WTC11 (cell line): Measurements from ENCODE around the gene CCDC201.
"Not testable (repeated sequence)": the region's sequence is repeated elsewhere in the genome, so short reads cannot be mapped to it uniquely, and the experiment has no call there.

ENCODE experiments used
- NFE2L1 ChIP-seq: sonication (generic); formaldehyde crosslinking; IDR thresholded peaks from 2 replicates; pipeline ENCODE4 v1.8.1; 2023; ENCODE audit warnings: missing genetic modification reagents
- SP1 ChIP-seq: sonication (generic); formaldehyde crosslinking; conservative IDR thresholded peaks from 2 replicates; pipeline ENCODE4 v1.8.1; 2022; ENCODE audit warnings: missing genetic modification reagents
- TF ChIP-seq, protein P1 (sequence below): sonication (generic); formaldehyde crosslinking; conservative IDR thresholded peaks from 2 replicates; pipeline ENCODE4 v1.8.1; 2022; ENCODE audit warnings: mild to moderate bottlenecking, missing genetic modification reagents
- TF ChIP-seq, protein P2 (sequence below): fragments of 200-600 bp; IDR thresholded peaks from 2 replicates; pipeline ENCODE4 v1.8.0; 2022; ENCODE audit warnings: antibody characterized with exemption
- TF ChIP-seq, protein P3 (sequence below): sonication (generic); formaldehyde crosslinking; IDR thresholded peaks from 2 replicates; pipeline ENCODE4 v1.8.0; 2022; ENCODE audit warnings: mild to moderate bottlenecking, missing genetic modification reagents
- TF ChIP-seq, protein P4 (sequence below): sonication (generic); formaldehyde crosslinking; IDR thresholded peaks from 2 replicates; pipeline ENCODE4 v1.8.1; 2022; ENCODE audit warnings: low read depth, mild to moderate bottlenecking, moderate library complexity, missing genetic modification reagents, borderline replicate concordance

DNA sequence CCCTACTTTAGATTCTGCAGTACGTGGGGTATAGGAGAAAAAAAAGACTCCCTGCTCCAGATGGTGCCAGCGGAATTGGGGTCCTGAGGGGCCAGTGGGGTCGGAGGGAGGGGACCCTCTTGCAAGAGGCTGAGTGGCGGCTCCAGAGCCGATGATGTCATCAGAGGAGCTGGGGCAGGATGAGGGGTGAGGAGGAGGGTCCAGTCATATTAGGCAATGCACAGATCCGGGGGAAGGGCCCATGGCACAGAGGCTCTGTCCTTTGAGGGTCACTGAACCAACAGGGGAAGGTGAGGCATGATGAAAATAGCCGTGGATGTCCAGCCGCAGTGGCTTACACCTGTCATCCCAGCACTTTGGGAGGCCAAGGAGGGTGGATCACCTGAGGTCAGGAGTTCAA lies 19.4 kb downstream of the CCDC201 start:
- TF ChIP-seq, protein P1, sequence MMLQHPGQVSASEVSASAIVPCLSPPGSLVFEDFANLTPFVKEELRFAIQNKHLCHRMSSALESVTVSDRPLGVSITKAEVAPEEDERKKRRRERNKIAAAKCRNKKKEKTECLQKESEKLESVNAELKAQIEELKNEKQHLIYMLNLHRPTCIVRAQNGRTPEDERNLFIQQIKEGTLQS (CRISPR knock-in tag): not testable (repeated sequence)
- TF ChIP-seq, protein P2, sequence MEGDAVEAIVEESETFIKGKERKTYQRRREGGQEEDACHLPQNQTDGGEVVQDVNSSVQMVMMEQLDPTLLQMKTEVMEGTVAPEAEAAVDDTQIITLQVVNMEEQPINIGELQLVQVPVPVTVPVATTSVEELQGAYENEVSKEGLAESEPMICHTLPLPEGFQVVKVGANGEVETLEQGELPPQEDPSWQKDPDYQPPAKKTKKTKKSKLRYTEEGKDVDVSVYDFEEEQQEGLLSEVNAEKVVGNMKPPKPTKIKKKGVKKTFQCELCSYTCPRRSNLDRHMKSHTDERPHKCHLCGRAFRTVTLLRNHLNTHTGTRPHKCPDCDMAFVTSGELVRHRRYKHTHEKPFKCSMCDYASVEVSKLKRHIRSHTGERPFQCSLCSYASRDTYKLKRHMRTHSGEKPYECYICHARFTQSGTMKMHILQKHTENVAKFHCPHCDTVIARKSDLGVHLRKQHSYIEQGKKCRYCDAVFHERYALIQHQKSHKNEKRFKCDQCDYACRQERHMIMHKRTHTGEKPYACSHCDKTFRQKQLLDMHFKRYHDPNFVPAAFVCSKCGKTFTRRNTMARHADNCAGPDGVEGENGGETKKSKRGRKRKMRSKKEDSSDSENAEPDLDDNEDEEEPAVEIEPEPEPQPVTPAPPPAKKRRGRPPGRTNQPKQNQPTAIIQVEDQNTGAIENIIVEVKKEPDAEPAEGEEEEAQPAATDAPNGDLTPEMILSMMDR: not testable (repeated sequence)
- TF ChIP-seq, protein P3, sequence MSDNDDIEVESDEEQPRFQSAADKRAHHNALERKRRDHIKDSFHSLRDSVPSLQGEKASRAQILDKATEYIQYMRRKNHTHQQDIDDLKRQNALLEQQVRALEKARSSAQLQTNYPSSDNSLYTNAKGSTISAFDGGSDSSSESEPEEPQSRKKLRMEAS (CRISPR knock-in tag): not testable (repeated sequence)
- TF ChIP-seq NFE2L1, SP1 (CRISPR knock-in tag): not testable (repeated sequence)
- TF ChIP-seq, protein P4, sequence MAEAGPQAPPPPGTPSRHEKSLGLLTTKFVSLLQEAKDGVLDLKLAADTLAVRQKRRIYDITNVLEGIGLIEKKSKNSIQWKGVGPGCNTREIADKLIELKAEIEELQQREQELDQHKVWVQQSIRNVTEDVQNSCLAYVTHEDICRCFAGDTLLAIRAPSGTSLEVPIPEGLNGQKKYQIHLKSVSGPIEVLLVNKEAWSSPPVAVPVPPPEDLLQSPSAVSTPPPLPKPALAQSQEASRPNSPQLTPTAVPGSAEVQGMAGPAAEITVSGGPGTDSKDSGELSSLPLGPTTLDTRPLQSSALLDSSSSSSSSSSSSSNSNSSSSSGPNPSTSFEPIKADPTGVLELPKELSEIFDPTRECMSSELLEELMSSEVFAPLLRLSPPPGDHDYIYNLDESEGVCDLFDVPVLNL (CRISPR knock-in tag): not testable (repeated sequence)
